GM12878 (cell line): ENCODE measurements around the gene NDUFV1. TPM values are rescaled to one million over a fixed set of nuclear protein-coding genes. Genes with fewer than 3 reads are reported as not detected.
"Not testable (repeated sequence)": the region's sequence is repeated elsewhere in the genome, so short reads cannot be mapped to it uniquely, and the experiment has no call there.

ENCODE experiments used
- ATAC-seq: fragments of 200-7000 bp; cut with Tn5 transposase; 3 replicates; pipeline ENCODE4 v1.9.1; 2020; ENCODE audit warnings: mild to moderate bottlenecking, moderate library complexity
- BruUV-seq: library from RNA; stranded (reverse); fragments of 400-500 nt; replicated peaks from 2 replicates; lab custom pipeline; 2021; lab: Mats Ljungman, UMichigan
- CTCF ChIA-PET: fragments of 300-600 bp; sonication (Branson Sonifier 250); formaldehyde crosslinking; extraction: SDS; loops from one replicate; lab custom pipeline; 2021; ENCODE audit warnings: inconsistent platforms; lab: Yijun Ruan, JAX
- POLR2A ChIA-PET: fragments of 350-600 bp; formaldehyde crosslinking; extraction: SDS; loops from one replicate; lab custom pipeline; 2021; ENCODE audit warnings: inconsistent platforms; lab: Charles Lee
- RAD21 ChIA-PET: fragments of 300-600 bp; sonication (Branson Sonifier 250); formaldehyde crosslinking; loops from one replicate; lab custom pipeline; 2023; ENCODE audit warnings: antibody characterized with exemption; ENCODE audit not compliant: unreplicated experiment; lab: Charles Lee
- SMC1A ChIA-PET: fragments of 300-600 bp; sonication (Branson Sonifier 250); formaldehyde crosslinking; loops from one replicate; lab custom pipeline; 2023; ENCODE audit not compliant: unreplicated experiment, uncharacterized antibody; lab: Charles Lee
- DNase-seq: peaks from one replicate; pipeline ENCODE4 v3.0.0-alpha.2; 2011; ENCODE audit warnings: low read depth, low spot score
- FAIRE-seq: peaks from 3 replicates; lab custom pipeline; 2011; peaks lifted over from hg19 to GRCh38; lab: Jason Lieb, UNC
- H2AFZ ChIP-seq: 2 replicates; pipeline ENCODE4 v1.6.0; 2011; ENCODE audit warnings: low read depth, low read length, control low read depth; ENCODE audit not compliant: control insufficient read depth
- H3K27ac ChIP-seq: 2 replicates; pipeline ENCODE4 v1.5.1; 2011; ENCODE audit warnings: control low read depth; ENCODE audit not compliant: control insufficient read depth, insufficient read depth
- H3K27me3 ChIP-seq, 2 experiments: replicated peaks in 1 of 2; 2 replicates each; pipeline versions ENCODE4 v1.6.0 to v1.6.1; 2011; ENCODE audit warnings: low read length in 1 of 2; ENCODE audit not compliant: control insufficient read depth in 2 of 2, insufficient read depth in 2 of 2
- H3K36me3 ChIP-seq, 2 experiments: 2 replicates each; pipeline ENCODE4 v1.5.1; 2011; ENCODE audit warnings: low read length in 1 of 2; ENCODE audit not compliant: control insufficient read depth in 2 of 2, insufficient read depth in 2 of 2
- H3K4me1 ChIP-seq: 2 replicates; pipeline ENCODE4 v1.6.1; 2011; ENCODE audit warnings: mild to moderate bottlenecking, low read length, moderate library complexity, mixed read lengths; ENCODE audit not compliant: control insufficient read depth, insufficient read depth
- H3K4me2 ChIP-seq: 2 replicates; pipeline ENCODE4 v1.6.0; 2011; ENCODE audit warnings: control low read depth; ENCODE audit not compliant: control insufficient read depth, insufficient read depth
- H3K4me3 ChIP-seq: fragments of 200-600 bp; sonication (generic); 2 replicates; pipeline ENCODE4 v1.5.1; 2016
- H3K79me2 ChIP-seq: 2 replicates; pipeline ENCODE4 v1.6.0; 2011; ENCODE audit warnings: low read length; ENCODE audit not compliant: control insufficient read depth, insufficient read depth
- H3K9ac ChIP-seq: 2 replicates; pipeline ENCODE4 v1.8.0; 2011; ENCODE audit warnings: low read length, control low read depth, mixed read lengths; ENCODE audit not compliant: control insufficient read depth, insufficient read depth
- H3K9me3 ChIP-seq: replicated peaks from 3 replicates; pipeline ENCODE4 v1.5.1; 2011; ENCODE audit warnings: mild to moderate bottlenecking, low read length; ENCODE audit not compliant: control insufficient read depth, insufficient read depth
- H4K20me1 ChIP-seq: 2 replicates; pipeline ENCODE4 v1.6.0; 2011; ENCODE audit not compliant: control insufficient read depth, insufficient read depth
- ATF7 ChIP-seq: fragments of 450-650 bp; IDR thresholded peaks from 2 replicates; pipeline ENCODE4 v1.6.1; 2016; ENCODE audit warnings: low read depth, mild to moderate bottlenecking
- LARP7 ChIP-seq: fragments of 450-650 bp; IDR thresholded peaks from 2 replicates; pipeline ENCODE4 v1.6.1; 2017; ENCODE audit warnings: mild to moderate bottlenecking
- TCF12 ChIP-seq: IDR thresholded peaks from 2 replicates; pipeline ENCODE4 v1.6.1; 2011; ENCODE audit warnings: low read depth, mild to moderate bottlenecking, low read length
- WGBS: methylation state at CpG from one replicate; pipeline ENCODE4 v1.1.6; 2016; ENCODE audit warnings: low lambda C conversion rate; ENCODE audit not compliant: insufficient replicate concordance, insufficient coverage; ENCODE audit errors: missing lambda C conversion rate; 5-methylcytosine and 5-hydroxymethylcytosine counted together
- in situ Hi-C: fragments of 300-500 bp; cut with MboI; formaldehyde crosslinking; loops from 9 replicates; pipeline ENCODE4 v1.14.3; 2018; ENCODE audit warnings: mixed read lengths
- intact Hi-C: fragments of 100-400 bp; cut with micrococcal nuclease; formaldehyde crosslinking; loops from one replicate; pipeline ENCODE4 v1.14.2; 2022; ENCODE audit not compliant: unreplicated experiment
- polyA plus RNA-seq, 11 experiments: library from polyadenylated mRNA; depleted of rRNA in 4 of 11; unstranded in 6 of 11; stranded (reverse) in 5 of 11; fragments of >200 nt; fragmentation: Nextera tagmentation in 4 of 11; fragmentation: Illumina TruSeq in 1 of 11; extraction: Ambion mirVana in 4 of 11; extraction: Trizol in 1 of 11; gene quantifications; 1 replicate in 1 of 11; 2 replicates in 10 of 11; pipeline versions ENCODE4 v1.2.1 to v1.2.3, GENCODE V29; 2011 to 2016; ENCODE audit warnings: inconsistent platforms in 2 of 11, missing spikeins in 2 of 11, low read depth in 1 of 11
- total RNA-seq, 4 experiments: library from RNA; depleted of rRNA in 3 of 4; stranded (reverse); fragments of >200 nt in 3 of 4; fragmentation: Illumina TruSeq in 1 of 4; extraction: Trizol in 1 of 4; gene quantifications; 2 replicates each; pipeline versions ENCODE4 v1.2.1 to v1.2.3, GENCODE V29; 2013 to 2021
- TF ChIP-seq, protein P1 (sequence below): fragments of 450-650 bp; IDR thresholded peaks from 2 replicates; pipeline ENCODE4 v1.6.1; 2017; ENCODE audit warnings: mild to moderate bottlenecking, low read depth, inconsistent platforms; ENCODE audit not compliant: poor library complexity, severe bottlenecking

The NDUFV1 gene
- total and polyA plus RNA-seq, 10 of the 15 experiments (the other 5 are each of a cell fraction or from before 2014, with no cell fraction given): 8.2 to 380 (median 231) TPM

DNA sequence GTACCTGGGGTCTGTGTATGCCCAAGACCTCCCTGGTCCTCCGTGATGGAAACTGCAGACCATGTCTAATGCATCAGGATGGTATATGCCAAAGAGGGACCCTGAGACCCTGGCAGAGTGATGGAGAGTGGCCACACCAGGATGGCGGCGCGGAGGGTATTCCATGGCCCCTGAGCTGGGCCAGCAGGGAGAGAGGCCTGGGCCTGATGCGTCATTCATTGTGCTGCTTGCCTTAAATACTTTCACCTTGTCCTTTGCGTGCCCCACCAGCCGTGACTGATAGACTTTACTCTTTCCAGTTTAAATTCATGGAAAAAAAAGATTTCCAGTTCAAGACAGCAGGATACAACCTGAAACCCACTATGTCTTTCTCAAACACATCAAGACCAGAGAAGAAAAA lies 5.6 kb upstream of the NDUFV1 start (continued):
- TF ChIP-seq, protein P1, sequence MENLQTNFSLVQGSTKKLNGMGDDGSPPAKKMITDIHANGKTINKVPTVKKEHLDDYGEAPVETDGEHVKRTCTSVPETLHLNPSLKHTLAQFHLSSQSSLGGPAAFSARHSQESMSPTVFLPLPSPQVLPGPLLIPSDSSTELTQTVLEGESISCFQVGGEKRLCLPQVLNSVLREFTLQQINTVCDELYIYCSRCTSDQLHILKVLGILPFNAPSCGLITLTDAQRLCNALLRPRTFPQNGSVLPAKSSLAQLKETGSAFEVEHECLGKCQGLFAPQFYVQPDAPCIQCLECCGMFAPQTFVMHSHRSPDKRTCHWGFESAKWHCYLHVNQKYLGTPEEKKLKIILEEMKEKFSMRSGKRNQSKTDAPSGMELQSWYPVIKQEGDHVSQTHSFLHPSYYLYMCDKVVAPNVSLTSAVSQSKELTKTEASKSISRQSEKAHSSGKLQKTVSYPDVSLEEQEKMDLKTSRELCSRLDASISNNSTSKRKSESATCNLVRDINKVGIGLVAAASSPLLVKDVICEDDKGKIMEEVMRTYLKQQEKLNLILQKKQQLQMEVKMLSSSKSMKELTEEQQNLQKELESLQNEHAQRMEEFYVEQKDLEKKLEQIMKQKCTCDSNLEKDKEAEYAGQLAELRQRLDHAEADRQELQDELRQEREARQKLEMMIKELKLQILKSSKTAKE: no peak
- no peak for TF ChIP-seq LARP7
- no peak for TF ChIP-seq TCF12
- no peak for TF ChIP-seq ATF7
- TF ChIP-seq, all 136 proteins: peak for 0

DNA sequence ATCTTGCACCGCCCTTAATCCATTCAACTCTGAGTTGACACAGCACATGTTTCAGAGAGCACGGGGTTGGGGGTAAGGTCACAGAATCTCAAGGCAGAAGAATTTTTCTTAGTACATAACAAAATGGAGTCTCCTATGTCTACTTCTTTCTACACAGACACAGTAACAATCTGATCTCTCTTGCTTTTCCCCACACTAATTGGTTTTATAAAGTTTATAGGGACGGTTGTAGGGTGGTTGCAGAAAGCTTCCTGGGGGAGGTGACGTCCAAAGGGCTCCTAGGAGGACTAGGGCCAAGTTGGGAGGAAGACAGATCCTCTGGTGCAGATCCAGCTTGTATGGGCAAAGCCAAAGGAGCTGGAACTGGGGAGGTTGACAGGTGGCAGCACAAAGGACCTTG lies 2.6 kb upstream of the NDUFV1 start:
- FAIRE-seq, H3K4me3 ChIP-seq, H2AFZ ChIP-seq, H3K9me3 ChIP-seq, intact Hi-C loops, CTCF ChIA-PET, in situ Hi-C loops, DNase-seq, H3K27ac ChIP-seq, H3K4me2 ChIP-seq, SMC1A ChIA-PET, BruUV-seq, H4K20me1 ChIP-seq, H3K36me3 ChIP-seq, RAD21 ChIA-PET, POLR2A ChIA-PET, H3K9ac ChIP-seq, ATAC-seq, H3K27me3 ChIP-seq: not testable (repeated sequence)
- WGBS: 6% methylated on average over 2 of the region's 4 CpGs
- H3K4me1 ChIP-seq: peaks cover 27% of the 10 kb centered on the region
- H3K79me2 ChIP-seq: peaks cover 16% of the 10 kb centered on the region
